GM23338 (cell line): ENCODE measurements around the gene KISS1R. TPM values are rescaled to one million over a fixed set of nuclear protein-coding genes. Genes with fewer than 3 reads are reported as not detected.

Source experiments
- NANOG ChIP-seq: IDR thresholded peaks from 2 replicates; pipeline ENCODE4 v1.6.1; 2016; ENCODE audit warnings: antibody characterized with exemption, borderline replicate concordance
- POLR2AphosphoS5 ChIP-seq: IDR thresholded peaks from 2 replicates; pipeline ENCODE4 v1.6.1; 2016; ENCODE audit warnings: antibody characterized with exemption, low read depth
- STAT1 ChIP-seq: IDR thresholded peaks from one replicate; pipeline ENCODE4 v1.6.1; 2016; ENCODE audit warnings: antibody characterized with exemption; ENCODE audit not compliant: unreplicated experiment
- ZNF331 ChIP-seq: fragments of 250-450 bp; sonication (Bioruptor Pico); IDR thresholded peaks from 2 replicates; pipeline ENCODE4 v1.5.0; 2020; ENCODE audit warnings: low read depth, mild to moderate bottlenecking, moderate library complexity
- ZNF462 ChIP-seq: fragments of 250-450 bp; sonication (Bioruptor Pico); IDR thresholded peaks from 2 replicates; pipeline ENCODE4 v1.5.0; 2020; ENCODE audit warnings: mild to moderate bottlenecking, moderate library complexity
- polyA plus RNA-seq: library from polyadenylated mRNA; unstranded; fragments of >200 nt; fragmentation: Nextera tagmentation; extraction: Ambion mirVana; gene quantifications from 2 replicates; pipeline ENCODE4 v1.2.1, GENCODE V29; 2016
- total RNA-seq: library from RNA; depleted of rRNA; stranded (reverse); fragments of >200 nt; shearing (Covaris generic); gene quantifications from 2 replicates; pipeline ENCODE4 v1.2.3, GENCODE V29; 2014
- TF ChIP-seq, protein P1 (sequence below): IDR thresholded peaks from one replicate; pipeline ENCODE4 v1.6.1; 2018; ENCODE audit warnings: antibody characterized with exemption; ENCODE audit not compliant: unreplicated experiment
- TF ChIP-seq, protein P2 (sequence below), 2 experiments: fragments of 200-600 bp in 1 of 2; sonication (generic) in 1 of 2; conservative IDR thresholded peaks; 2 replicates each; pipeline versions ENCODE4 v1.5.1 to v1.6.1; 2016 to 2017; ENCODE audit warnings: antibody characterized with exemption in 2 of 2, low read depth in 2 of 2, mild to moderate bottlenecking in 2 of 2, moderate library complexity in 1 of 2

KISS1R gene
- total and polyA plus RNA-seq, 2 experiments from 2014 or later, result 0.78 to 4.0 TPM

DNA sequence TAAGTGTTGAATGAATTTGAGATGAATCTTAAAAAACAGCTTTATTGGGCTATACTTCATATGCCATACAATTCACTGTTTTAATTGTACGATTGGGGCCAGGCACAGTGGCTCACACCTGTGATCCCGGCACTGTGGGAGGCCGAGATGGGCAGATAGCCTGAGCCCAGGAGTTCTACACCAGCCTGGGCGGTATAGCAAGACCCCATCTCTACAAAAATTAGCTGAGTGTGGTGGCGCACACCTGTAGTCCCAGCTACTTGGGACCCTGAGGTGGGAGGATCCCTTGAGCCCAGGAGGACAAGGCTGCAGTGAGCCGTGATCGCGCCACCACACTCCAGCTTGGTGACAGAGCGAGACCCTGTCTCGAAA, 19.0 kb downstream of the KISS1R start (continued):
- no peak for TF ChIP-seq ZNF462 (CRISPR knock-in tag)
- no peak for TF ChIP-seq STAT1
- no peak for TF ChIP-seq ZNF331 (CRISPR knock-in tag)
- TF ChIP-seq NANOG, result no peak
- TF ChIP-seq, protein P1, sequence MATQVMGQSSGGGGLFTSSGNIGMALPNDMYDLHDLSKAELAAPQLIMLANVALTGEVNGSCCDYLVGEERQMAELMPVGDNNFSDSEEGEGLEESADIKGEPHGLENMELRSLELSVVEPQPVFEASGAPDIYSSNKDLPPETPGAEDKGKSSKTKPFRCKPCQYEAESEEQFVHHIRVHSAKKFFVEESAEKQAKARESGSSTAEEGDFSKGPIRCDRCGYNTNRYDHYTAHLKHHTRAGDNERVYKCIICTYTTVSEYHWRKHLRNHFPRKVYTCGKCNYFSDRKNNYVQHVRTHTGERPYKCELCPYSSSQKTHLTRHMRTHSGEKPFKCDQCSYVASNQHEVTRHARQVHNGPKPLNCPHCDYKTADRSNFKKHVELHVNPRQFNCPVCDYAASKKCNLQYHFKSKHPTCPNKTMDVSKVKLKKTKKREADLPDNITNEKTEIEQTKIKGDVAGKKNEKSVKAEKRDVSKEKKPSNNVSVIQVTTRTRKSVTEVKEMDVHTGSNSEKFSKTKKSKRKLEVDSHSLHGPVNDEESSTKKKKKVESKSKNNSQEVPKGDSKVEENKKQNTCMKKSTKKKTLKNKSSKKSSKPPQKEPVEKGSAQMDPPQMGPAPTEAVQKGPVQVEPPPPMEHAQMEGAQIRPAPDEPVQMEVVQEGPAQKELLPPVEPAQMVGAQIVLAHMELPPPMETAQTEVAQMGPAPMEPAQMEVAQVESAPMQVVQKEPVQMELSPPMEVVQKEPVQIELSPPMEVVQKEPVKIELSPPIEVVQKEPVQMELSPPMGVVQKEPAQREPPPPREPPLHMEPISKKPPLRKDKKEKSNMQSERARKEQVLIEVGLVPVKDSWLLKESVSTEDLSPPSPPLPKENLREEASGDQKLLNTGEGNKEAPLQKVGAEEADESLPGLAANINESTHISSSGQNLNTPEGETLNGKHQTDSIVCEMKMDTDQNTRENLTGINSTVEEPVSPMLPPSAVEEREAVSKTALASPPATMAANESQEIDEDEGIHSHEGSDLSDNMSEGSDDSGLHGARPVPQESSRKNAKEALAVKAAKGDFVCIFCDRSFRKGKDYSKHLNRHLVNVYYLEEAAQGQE, result no peak
- TF ChIP-seq, protein P2, sequence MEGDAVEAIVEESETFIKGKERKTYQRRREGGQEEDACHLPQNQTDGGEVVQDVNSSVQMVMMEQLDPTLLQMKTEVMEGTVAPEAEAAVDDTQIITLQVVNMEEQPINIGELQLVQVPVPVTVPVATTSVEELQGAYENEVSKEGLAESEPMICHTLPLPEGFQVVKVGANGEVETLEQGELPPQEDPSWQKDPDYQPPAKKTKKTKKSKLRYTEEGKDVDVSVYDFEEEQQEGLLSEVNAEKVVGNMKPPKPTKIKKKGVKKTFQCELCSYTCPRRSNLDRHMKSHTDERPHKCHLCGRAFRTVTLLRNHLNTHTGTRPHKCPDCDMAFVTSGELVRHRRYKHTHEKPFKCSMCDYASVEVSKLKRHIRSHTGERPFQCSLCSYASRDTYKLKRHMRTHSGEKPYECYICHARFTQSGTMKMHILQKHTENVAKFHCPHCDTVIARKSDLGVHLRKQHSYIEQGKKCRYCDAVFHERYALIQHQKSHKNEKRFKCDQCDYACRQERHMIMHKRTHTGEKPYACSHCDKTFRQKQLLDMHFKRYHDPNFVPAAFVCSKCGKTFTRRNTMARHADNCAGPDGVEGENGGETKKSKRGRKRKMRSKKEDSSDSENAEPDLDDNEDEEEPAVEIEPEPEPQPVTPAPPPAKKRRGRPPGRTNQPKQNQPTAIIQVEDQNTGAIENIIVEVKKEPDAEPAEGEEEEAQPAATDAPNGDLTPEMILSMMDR (conservative IDR thresholded peaks at IDR 0.05; ENCODE audit: low read depth in 2 of 2), result no peak
- no peak for TF ChIP-seq POLR2AphosphoS5
